Cardiac fibroblast (primary cell): ENCODE measurements around the gene PKN1.

Source experiments
- DNase-seq, 2 donors: peaks; one replicate each; pipeline versions ENCODE4 v3.0.0 to v3.0.0-alpha.2; 2010; ENCODE audit warnings: low read depth in 2 of 2
- H3K4me3 ChIP-seq, 2 donors: replicated peaks in 1 of 2; 1 replicate in 1 of 2; 2 replicates in 1 of 2; pipeline ENCODE4 v1.5.1; 2011; ENCODE audit warnings: low read depth in 2 of 2, low read length in 2 of 2, mild to moderate bottlenecking in 2 of 2, moderate library complexity in 1 of 2
- TF ChIP-seq, protein P1 (sequence below): IDR thresholded peaks from one replicate; pipeline ENCODE4 v1.5.1; 2011; ENCODE audit warnings: low read depth, mild to moderate bottlenecking, low read length, inconsistent platforms

Gene PKN1

DNA sequence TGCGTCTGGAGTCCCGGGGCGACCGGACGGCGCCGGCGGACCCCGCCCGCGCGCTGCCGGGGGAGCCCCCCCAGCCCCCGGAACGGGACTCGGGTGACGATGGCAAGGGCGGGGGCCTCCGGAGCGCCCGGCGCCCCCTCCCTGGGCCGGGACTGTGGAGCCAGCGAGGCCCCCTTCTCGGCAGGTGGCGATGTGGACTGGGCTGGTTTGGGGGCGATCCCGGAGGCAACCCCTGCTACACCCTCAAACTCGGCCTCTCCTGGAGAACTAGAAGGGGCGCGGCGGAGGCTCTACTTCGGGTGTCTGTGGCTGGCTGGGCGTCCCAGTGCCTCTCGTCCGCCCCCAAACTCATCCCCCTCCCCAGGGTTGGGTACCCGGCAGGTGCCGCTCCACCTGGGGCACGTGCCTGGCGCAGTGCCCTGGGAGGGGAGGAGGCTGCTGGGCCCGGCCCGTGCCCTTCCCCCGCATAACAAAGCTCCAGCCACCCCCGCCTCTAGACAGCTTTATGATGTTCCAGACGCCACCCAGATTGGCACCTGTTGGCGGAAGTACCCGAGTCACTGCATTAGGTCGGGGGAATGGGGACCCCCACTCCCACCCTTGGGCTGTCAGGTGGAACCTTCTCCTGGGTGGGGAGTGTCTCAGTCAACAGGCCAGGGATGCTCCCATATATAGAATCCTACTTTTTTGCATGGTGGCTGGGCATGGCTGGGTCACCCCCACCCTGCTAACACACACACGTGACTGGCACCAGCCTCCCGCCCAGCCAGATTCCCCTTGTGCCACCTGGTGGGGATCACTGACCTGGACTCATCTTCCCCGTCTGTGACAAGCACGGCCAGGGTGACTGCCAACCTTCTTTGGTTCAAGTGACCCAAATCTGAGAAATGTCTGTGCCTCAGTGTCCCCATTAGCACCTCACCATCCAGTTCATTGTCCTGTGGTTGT lies 722 bp downstream of the PKN1 start:
- H3K4me3 ChIP-seq: peak overlapping the region; percentile 76 to 80
- DNase-seq: no peak

DNA sequence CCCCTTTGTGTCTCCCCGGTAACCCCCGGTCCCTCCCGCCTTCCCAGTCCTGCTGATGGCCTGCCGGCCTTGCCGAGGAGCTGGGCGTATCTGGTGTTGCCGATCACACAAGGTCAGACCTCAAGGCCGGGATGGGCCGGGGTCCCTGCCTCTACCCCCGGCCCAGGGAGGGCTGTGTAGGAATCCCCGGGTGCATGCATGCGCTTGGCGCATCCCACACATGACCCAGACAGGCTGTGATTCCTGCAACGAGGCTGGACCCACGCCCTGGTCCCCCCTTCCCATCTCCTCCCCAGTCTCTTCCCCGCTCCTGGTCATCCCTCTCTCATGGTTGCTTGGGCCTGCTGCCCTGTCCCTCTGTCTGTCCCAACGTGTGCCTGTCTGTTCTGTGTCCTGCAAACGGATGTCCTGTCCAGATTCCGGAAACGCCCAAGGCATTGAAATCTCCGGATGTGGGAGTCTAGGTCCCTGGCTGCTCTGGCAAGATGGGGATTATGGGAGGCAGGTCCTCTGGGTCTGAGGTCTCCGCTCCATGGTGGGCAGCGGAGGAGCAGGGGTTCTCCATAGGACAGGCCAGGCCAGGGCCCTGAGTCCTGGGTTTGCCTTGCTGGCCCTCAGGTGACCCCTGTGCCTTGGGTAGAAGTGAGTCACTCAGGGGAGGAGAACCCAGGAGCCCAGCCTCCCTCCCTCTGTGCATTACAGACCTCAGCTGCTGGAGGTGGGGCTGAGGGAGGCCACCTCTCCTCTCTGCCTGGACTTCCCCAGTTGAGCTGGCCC lies 1.6 kb downstream of the PKN1 start:
- peak; percentile 83 to 92 for DNase-seq
- TF ChIP-seq, protein P1, sequence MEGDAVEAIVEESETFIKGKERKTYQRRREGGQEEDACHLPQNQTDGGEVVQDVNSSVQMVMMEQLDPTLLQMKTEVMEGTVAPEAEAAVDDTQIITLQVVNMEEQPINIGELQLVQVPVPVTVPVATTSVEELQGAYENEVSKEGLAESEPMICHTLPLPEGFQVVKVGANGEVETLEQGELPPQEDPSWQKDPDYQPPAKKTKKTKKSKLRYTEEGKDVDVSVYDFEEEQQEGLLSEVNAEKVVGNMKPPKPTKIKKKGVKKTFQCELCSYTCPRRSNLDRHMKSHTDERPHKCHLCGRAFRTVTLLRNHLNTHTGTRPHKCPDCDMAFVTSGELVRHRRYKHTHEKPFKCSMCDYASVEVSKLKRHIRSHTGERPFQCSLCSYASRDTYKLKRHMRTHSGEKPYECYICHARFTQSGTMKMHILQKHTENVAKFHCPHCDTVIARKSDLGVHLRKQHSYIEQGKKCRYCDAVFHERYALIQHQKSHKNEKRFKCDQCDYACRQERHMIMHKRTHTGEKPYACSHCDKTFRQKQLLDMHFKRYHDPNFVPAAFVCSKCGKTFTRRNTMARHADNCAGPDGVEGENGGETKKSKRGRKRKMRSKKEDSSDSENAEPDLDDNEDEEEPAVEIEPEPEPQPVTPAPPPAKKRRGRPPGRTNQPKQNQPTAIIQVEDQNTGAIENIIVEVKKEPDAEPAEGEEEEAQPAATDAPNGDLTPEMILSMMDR: no peak
- H3K4me3 ChIP-seq: peak overlapping the region; percentile 76 to 80

More for the DNA sequence above, 722 bp downstream of the PKN1 start:
- TF ChIP-seq, protein P1: no peak

DNA sequence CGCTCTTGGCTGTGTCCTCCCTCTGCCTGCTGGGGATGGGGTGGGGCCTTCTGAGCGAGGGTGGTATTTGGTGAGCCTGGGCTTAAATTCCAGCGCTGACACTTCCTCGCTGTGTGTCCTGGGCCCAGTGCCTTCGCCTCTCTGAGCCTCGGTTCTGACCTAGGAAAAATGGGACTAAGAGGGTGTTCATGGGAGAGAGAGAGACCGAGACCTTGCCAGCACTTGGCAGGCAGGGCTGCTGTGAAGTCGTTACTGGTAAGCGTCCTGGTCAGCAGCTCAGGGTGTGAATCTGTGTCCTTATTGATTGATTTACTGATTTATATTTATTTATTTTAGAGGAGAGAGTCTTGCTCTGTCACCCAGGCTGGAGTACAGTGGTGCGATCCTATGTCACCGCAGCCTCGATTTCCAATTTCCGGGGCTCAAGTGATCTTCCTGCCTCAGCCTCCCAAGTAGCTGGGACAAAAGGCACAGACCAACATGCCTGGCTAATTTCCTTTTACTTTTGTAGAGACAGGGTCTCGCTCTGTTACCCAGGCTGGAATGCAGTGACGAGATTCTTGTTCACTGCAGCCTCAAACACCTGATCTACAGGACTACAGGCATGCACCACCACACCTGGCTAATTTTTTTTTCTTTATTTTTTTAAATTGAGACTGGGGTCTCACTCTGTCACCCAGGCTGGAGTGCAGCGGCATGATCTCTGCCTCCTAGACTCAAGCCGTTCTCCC lies 2.4 kb downstream of the PKN1 start:
- TF ChIP-seq, protein P1: no peak
- no peak for DNase-seq
- peak overlapping the region in 1 of 2 donors; percentile 76 for H3K4me3 ChIP-seq

DNA sequence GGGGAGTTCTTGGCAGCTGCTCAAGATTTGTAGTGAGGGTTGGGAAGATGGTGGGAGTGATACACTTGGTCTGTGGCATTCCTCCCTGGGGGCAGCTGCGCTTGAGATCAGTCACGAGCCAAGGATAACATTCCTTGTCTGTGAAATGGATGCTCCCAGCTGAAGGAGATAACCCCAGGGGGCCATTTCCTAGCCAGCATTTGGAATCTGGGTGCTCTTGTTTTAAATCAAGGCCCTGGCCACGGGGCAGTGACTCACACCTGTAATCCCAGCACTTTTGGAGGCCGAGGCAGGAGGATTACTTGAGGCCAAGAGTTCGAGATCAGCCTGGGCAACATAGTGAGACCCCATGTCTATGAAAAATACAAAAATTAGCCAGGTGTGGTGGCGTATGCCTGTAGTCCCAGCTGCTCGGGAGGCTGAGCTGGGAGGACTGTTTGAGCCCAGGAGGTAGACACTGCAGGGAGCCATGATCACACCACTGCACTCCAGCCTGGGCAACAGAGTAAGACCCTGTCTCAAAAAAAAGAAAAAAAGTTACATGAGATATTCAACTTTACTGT lies 4.6 kb downstream of the PKN1 start:
- DNase-seq: peak in 1 of 2 donors; percentile 50
- TF ChIP-seq, protein P1: no peak
- H3K4me3 ChIP-seq: no peak overlapping the region

DNA sequence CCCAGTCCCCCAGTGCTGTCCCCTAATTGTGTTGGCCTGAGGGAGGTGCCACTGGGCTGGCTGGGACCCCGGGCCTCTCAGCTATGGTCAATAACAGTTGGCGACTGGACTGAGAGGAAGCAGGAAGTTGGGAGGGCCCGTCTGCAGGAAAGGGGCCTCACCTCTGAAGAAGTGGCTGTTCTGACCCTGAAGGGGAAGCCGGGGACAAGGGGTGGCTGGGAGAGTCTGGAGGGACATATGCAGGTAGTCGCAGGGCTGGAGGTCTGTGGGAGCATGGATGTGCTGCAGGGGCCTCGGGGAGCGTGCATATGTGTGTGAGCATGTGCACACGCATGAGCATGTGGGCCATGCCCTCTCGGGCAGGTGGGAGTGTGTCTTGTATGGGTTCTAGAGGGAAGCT lies 5.9 kb downstream of the PKN1 start:
- TF ChIP-seq, protein P1: no peak
- H3K4me3 ChIP-seq: no peak overlapping the region
- no peak for DNase-seq

DNA sequence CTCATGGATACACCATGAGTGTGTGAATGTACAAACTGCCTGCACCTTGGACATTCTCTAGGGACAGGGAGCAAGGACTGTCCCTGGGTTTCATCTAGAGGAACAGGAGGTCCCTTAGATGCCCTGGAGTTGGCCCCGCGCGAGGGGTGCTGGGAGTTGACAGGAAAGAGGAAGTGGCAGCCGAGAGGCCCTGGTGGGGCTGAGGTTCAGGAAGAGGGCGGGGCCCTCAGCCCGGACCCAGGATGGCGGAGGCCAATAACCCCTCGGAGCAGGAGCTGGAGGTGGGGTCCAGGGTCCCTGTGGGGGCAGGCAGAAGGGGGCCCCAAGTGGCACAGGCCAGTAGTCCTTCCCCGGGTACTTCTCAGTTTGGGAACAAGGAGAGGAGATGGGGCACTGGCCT lies 6.9 kb downstream of the PKN1 start:
- TF ChIP-seq, protein P1: no peak
- no peak overlapping the region for H3K4me3 ChIP-seq
- peak; percentile 10 to 23 for DNase-seq
